ENCODE data around the gene TFB2M. TPM values are rescaled to one million over a fixed set of nuclear protein-coding genes. Genes with fewer than 3 reads are reported as not detected.
"Not testable (repeated sequence)": the region's sequence is repeated elsewhere in the genome, so short reads cannot be mapped to it uniquely, and the experiment has no call there.

Gene TFB2M
- total RNA-seq, 1 experiment from 2014 or later, result 52.0 TPM

DNA sequence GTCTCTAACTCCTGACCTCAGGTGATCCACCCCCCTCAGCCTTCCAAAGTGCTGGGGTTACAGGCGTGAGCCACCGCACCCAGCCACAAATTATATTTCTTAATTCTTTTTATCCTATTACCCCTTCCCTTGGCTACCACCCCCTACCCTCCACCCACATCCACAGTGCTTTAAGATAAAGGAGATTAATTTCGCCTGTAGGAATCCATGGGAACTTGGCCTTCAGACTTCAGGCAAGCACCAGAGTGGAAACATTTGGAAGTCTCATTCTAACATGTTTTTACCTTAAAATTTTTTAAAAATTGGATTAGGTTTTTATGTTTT is 10.6 kb upstream of the TFB2M start:
- BruUV-seq (replicated peaks), result no TSS peak
- no peak for TF ChIP-seq CTCF (IDR thresholded peaks at IDR 0.05; ENCODE audit: unreplicated experiment)
- Mint-ChIP-seq H3K27me3 (ENCODE audit: insufficient read depth, unreplicated experiment) (no peaks in the 10 kb centered on the region), H3K27ac (ENCODE audit: low read depth, unreplicated experiment) (no peak overlapping the region), H3K36me3 (ENCODE audit: insufficient read depth, unreplicated experiment) (no peaks in the 10 kb centered on the region), H3K4me3 (ENCODE audit: unreplicated experiment) (no peak overlapping the region), H3K9me3 (ENCODE audit: unreplicated experiment) (no peaks in the 10 kb centered on the region), H3K4me1 (ENCODE audit: insufficient read depth, unreplicated experiment) (peaks cover 6% of the 10 kb centered on the region)
- CTCF ChIA-PET, result no interaction called here
- intact Hi-C loops (cut with micrococcal nuclease), result no loop called here
- POLR2A ChIA-PET, result interaction anchor here (0.6 kb wide), 1 partner anchor 17 kb away, joined by 3 read pairs; no protein-coding TSS in a partner anchor
- no peak for DNase-seq (ENCODE audit: unreplicated experiment)

GRCh38 chr1:246573491-246573890 is 7.4 kb upstream of the TFB2M start:
- no peak for DNase-seq (ENCODE audit: unreplicated experiment)
- BruUV-seq (replicated peaks), result no TSS peak
- no peak for TF ChIP-seq CTCF (IDR thresholded peaks at IDR 0.05; ENCODE audit: unreplicated experiment)
- H3K4me3 Mint-ChIP-seq (ENCODE audit: unreplicated experiment), result no peak overlapping the region
- POLR2A ChIA-PET, result interaction anchor here (1.2 to 3.4 kb wide), 4 partner anchors 8 to 35 kb away, joined by 3 to 21 read pairs (median 10); partner anchors contain the start of genes CNST and TFB2M
- no peaks in the 10 kb centered on the region for H3K9me3 Mint-ChIP-seq (ENCODE audit: unreplicated experiment)
- CTCF ChIA-PET, result interaction anchor here (0.7 to 1.5 kb wide), 2 partner anchors 49 to 116 kb away, joined by 3 read pairs; no protein-coding TSS in a partner anchor
- peaks cover 22% of the 10 kb centered on the region for H3K4me1 Mint-ChIP-seq (ENCODE audit: insufficient read depth, unreplicated experiment)
- intact Hi-C loops (cut with micrococcal nuclease), result no loop called here
- H3K27me3 Mint-ChIP-seq (ENCODE audit: insufficient read depth, unreplicated experiment), result no peaks in the 10 kb centered on the region
- H3K27ac Mint-ChIP-seq (ENCODE audit: low read depth, unreplicated experiment), result no peak overlapping the region
- no peaks in the 10 kb centered on the region for H3K36me3 Mint-ChIP-seq (ENCODE audit: insufficient read depth, unreplicated experiment)

- no peak overlapping the region for H3K27ac Mint-ChIP-seq (ENCODE audit: low read depth, unreplicated experiment)
- no peak for DNase-seq (ENCODE audit: unreplicated experiment)
- POLR2A ChIA-PET, result interaction anchor here (1.4 to 3.4 kb wide), 4 partner anchors 7 to 36 kb away, joined by 4 to 21 read pairs (median 10); partner anchors contain the start of genes CNST and TFB2M
- peaks cover 29% of the 10 kb centered on the region for H3K4me1 Mint-ChIP-seq (ENCODE audit: insufficient read depth, unreplicated experiment)
- H3K27me3 Mint-ChIP-seq (ENCODE audit: insufficient read depth, unreplicated experiment), result no peaks in the 10 kb centered on the region
- no peaks in the 10 kb centered on the region for H3K36me3 Mint-ChIP-seq (ENCODE audit: insufficient read depth, unreplicated experiment)
- no peaks in the 10 kb centered on the region for H3K9me3 Mint-ChIP-seq (ENCODE audit: unreplicated experiment)
- no peak overlapping the region for H3K4me3 Mint-ChIP-seq (ENCODE audit: unreplicated experiment)
- CTCF ChIA-PET, result interaction anchor here (1.3 kb wide), 1 partner anchor 13 kb away, joined by 3 read pairs; no protein-coding TSS in a partner anchor
- no peak for TF ChIP-seq CTCF (IDR thresholded peaks at IDR 0.05; ENCODE audit: unreplicated experiment)
- no TSS peak for BruUV-seq (replicated peaks)
- intact Hi-C loops (cut with micrococcal nuclease), result no loop called here
Observed at GRCh38 chr1:246572785-246573184, 6.7 kb upstream of the TFB2M start.

DNA sequence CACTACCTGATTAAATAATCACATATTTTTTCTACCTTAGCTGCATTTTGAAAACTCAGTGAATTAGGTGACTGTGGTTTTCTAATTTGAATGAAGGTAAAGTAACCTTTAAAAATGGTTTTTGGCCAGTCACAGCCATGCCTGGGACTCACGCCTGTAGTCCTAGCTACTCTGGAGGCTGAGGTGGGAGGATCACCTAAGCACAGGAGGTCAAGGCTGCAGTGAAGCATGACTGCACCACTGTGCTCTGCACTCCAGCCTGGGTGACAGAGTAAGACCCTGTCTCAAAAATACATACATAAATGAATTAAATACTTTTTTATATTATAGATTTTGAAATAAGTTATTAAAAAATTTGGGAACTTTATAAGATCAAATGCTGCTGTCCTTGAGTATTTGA is 5.9 kb upstream of the TFB2M start:
- no peak for DNase-seq (ENCODE audit: unreplicated experiment)
- POLR2A ChIA-PET, result interaction anchor here (1.3 to 2.4 kb wide), 3 partner anchors 10 to 37 kb away, joined by 4 to 7 read pairs (median 4); no protein-coding TSS in a partner anchor
- H3K27me3 Mint-ChIP-seq (ENCODE audit: insufficient read depth, unreplicated experiment), result no peaks in the 10 kb centered on the region
- H3K9me3 Mint-ChIP-seq (ENCODE audit: unreplicated experiment), result no peaks in the 10 kb centered on the region
- CTCF ChIA-PET, result interaction anchor here (0.8 to 1.3 kb wide), 2 partner anchors 14 to 1708 kb away, joined by 3 read pairs; no protein-coding TSS in a partner anchor
- peaks cover 6% of the 10 kb centered on the region for H3K36me3 Mint-ChIP-seq (ENCODE audit: insufficient read depth, unreplicated experiment)
- TF ChIP-seq CTCF (IDR thresholded peaks at IDR 0.05; ENCODE audit: unreplicated experiment), result no peak
- H3K4me3 Mint-ChIP-seq (ENCODE audit: unreplicated experiment), result no peak overlapping the region
- intact Hi-C loops (cut with micrococcal nuclease), result no loop called here
- no TSS peak for BruUV-seq (replicated peaks)
- H3K4me1 Mint-ChIP-seq (ENCODE audit: insufficient read depth, unreplicated experiment), result peaks cover 35% of the 10 kb centered on the region
- no peak overlapping the region for H3K27ac Mint-ChIP-seq (ENCODE audit: low read depth, unreplicated experiment)

GRCh38 chr1:246571309-246571708 is 5.2 kb upstream of the TFB2M start:
- DNase-seq (ENCODE audit: unreplicated experiment); H3K4me3 Mint-ChIP-seq (ENCODE audit: unreplicated experiment); H3K27me3 Mint-ChIP-seq (ENCODE audit: insufficient read depth, unreplicated experiment); intact Hi-C loops (cut with micrococcal nuclease); BruUV-seq (replicated peaks); H3K9me3 Mint-ChIP-seq (ENCODE audit: unreplicated experiment); H3K27ac Mint-ChIP-seq (ENCODE audit: low read depth, unreplicated experiment): not testable (repeated sequence)
- POLR2A ChIA-PET, result interaction anchor here (1.3 to 2.4 kb wide), 4 partner anchors 10 to 37 kb away, joined by 4 to 7 read pairs (median 4); no protein-coding TSS in a partner anchor
- CTCF ChIA-PET, result interaction anchor here (0.8 to 1.3 kb wide), 3 partner anchors 15 to 1707 kb away, joined by 3 to 6 read pairs (median 3); no protein-coding TSS in a partner anchor
- peaks cover 35% of the 10 kb centered on the region for H3K4me1 Mint-ChIP-seq (ENCODE audit: insufficient read depth, unreplicated experiment)
- H3K36me3 Mint-ChIP-seq (ENCODE audit: insufficient read depth, unreplicated experiment), result peaks cover 11% of the 10 kb centered on the region

Measured in MCF 10A (cell line).